GDM1 (cell line): ENCODE data around the gene SLC4A1.
A peak's percentile ranks its signal among the peaks of the same experiment; 100 is the strongest.
"Not testable (repeated sequence)": the region's sequence is repeated elsewhere in the genome, so short reads cannot be mapped to it uniquely, and the experiment has no call there.

Experiments used
- DNase-seq: peaks from one replicate; lab custom pipeline; 2025; lab: John Stamatoyannopoulos, UW

SLC4A1 gene

DNA sequence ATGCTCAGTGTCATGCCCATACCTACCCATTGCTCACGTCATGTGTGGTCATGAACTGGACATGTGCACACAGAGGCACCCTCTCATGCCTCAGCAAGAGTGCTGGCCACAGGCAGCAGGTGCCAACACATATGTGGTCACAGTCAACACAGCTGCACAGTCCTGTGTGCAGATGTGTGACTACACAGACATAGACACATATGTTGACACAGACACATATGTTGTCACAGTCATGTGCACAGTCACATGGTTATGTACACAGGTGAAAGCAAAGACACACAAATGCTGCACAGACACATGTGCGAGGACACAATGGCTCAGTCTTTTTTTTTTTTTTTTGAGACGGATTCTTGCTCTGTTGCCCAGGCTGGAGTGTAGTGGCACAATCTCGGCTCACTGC is 11.3 kb downstream of the SLC4A1 start:
- no peak for DNase-seq

GRCh38 chr17:44255915-44256314 is 12.0 kb downstream of the SLC4A1 start:
- no peak for DNase-seq

- no peak for DNase-seq
These were observed 13.4 kb downstream of the SLC4A1 start for GRCh38 chr17:44254361-44255095.

- no peak for DNase-seq
These were observed 14.9 kb downstream of the SLC4A1 start for GRCh38 chr17:44253006-44253405.

- DNase-seq: no peak
These were observed 16.9 kb downstream of the SLC4A1 start for GRCh38 chr17:44251062-44251461.

- no peak for DNase-seq
These were observed 18.3 kb downstream of the SLC4A1 start for GRCh38 chr17:44249501-44250246.

DNA sequence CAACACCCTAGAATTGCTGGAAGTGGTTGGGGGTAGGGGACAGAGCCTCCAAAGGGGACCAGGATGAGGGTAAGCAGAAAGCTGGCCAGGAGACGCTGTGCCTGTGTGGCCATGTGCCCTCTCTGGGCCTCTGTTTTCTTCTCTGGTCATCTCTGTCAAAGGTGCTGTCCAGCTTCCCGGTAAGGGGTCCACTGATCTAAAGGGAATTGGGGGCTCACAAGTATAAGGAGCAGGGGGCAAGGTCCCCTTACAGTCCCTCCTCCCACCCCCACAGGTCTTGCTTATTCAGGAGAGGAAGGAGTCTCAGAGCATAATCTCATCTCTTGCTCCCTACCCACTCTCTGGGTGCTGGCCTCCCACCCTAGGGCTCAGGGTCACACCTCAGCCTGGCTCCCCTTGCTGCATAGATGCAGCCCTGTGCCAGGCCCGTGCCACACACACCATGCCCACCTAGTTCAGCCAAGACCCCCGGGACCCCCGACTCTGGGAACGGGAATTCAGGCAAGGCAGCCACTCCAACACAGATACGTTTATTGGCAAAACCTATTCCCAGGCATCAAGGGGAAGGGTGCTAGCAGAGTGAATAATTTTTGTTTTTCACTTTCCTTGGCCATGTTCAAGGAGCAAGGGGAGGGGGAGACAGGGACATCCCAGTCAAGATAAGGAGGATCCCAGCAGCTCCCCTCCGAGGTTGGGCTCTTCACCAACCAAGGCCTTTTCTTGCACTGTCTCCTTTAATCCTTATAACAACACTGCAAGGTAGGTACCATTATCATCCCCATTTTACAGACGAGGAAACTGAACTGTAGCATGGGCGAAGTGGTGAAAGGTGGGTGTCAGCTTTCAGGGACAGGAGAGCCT is 19.8 kb downstream of the SLC4A1 start:
- no peak for DNase-seq

DNA sequence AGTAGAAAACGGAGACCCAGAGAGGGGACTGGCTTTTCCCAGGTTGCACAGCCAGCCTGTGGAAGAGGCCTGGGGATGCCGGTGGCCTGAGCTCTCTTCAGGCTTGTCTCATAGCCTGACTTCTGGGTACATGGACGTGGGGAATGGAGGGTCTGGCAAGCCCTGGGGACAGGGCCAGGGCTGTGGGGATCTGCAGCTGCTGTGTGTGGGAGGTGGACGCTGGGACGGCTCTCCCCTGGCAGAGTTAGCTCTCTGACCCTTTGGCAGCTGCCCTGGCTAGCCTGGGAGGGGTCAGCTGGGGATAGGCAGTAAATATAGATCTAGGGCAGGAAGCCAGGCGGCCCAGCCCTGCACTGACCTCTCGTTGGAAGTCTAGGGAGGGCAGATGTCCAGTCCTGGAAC is 20.5 kb downstream of the SLC4A1 start:
- DNase-seq: no peak

DNA sequence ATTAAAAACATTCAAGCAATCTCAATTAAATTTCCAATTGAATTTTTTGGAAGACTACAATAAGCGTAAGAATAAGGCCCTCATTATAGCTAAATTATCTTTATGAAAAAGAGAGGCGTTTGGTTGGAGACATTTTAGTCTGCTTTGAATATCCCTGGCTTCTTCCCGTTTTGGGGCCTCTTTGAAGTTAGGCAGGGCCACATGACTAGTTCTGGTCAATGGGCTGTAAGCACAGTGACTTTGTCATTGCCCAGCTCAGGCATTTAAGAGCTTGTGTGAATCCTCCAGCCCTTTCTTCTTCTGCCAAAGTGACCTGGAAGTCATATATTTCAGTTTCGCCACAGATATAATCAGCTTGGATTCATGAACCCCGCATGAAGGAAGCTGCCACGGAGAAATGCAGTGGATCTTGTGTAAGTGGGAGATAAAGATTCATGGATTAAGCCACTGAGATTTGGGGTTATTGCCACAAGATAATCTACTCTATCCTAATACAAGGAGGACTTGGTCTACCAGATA is 26.8 kb downstream of the SLC4A1 start:
- DNase-seq: peak; percentile 32

GRCh38 chr17:44237886-44238285 is 30.0 kb downstream of the SLC4A1 start:
- not testable (repeated sequence) for DNase-seq

GRCh38 chr17:44236444-44236991 is 31.4 kb downstream of the SLC4A1 start:
- no peak for DNase-seq

DNA sequence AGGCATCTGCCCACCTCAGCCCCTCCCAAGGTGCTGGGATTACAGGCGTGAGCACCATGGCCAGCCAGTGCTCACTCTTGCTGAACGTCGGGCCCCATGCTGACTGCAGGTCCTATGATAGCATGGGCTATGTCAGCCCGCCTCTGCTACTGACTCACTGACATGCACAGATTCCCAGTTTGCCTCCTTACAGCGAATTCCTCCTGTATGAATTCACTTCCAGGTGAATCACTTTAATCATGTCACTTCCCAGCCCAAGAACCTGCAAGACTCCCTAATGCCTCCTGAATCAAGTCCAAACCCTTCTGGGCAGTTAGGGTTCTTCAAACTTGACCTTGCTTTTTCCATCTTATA is 32.4 kb downstream of the SLC4A1 start:
- DNase-seq: no peak

GRCh38 chr17:44233582-44233981 is 34.4 kb downstream of the SLC4A1 start:
- DNase-seq: no peak

DNA sequence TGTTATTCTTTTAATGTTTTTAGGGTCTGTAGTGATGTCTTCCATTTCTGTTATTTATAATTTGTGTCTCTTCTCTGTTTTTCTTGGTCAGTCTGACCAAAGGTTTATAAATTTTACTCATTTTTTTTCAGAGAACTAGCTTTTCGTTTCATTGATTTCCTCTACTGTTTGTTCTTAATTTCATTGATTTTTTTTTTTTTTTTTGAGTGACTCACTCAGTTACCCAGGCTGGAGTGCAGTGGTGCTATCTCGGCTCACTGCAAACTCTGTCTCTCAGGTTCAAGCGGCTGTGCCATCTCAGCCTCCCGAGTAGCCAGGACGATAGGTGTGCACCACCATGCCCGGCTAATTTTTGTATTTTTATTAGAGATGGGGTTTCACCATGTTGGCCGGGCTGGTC is 35.9 kb downstream of the SLC4A1 start:
- DNase-seq: no peak

- no peak for DNase-seq
These were observed 37.8 kb downstream of the SLC4A1 start for GRCh38 chr17:44230140-44230539.

DNA sequence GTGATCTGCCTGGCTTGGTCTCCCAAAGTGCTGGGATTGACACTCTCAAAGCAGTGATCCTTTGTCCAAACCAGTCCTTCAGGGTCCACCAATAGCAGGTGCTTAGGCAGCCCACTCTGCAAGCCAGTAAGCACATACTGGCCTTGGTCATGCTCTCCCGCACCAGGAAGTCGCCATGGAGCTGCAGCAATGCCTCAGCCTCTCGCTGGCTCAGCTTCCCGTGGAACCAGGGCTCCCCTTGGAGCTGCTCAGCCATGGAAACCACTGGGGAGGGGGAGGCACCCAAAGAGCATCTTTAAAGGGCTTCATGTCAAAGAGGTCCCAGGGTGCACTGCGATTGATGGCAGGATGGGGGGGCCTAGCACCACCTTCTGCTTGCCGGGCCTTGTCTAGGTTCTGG is 38.8 kb downstream of the SLC4A1 start:
- DNase-seq: no peak

DNA sequence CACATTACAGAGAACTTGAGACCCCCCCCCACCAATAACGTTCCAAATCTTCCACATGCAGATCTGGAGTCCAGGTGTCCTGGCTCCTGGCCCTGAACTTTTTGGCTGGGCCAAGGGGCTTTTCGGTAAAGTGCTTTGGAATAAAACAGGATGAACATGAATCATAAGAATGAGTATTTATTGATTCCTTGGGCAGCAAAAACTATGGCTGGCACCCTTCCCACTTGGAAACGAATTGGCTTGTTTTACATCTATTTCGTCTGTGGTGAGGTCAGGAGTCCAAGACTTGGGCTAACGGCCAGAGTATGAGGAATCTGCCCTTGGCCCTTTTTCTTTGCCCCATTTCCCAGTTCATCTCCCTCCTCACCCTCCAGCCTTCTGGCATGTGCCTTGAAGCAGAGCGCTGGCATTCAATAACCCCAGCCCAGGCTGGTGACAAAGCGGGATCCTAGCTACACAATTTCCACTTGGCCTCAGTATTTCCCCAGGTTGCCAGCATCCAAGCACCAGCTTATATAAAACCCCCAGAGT is 44.3 kb downstream of the SLC4A1 start:
- no peak for DNase-seq

DNA sequence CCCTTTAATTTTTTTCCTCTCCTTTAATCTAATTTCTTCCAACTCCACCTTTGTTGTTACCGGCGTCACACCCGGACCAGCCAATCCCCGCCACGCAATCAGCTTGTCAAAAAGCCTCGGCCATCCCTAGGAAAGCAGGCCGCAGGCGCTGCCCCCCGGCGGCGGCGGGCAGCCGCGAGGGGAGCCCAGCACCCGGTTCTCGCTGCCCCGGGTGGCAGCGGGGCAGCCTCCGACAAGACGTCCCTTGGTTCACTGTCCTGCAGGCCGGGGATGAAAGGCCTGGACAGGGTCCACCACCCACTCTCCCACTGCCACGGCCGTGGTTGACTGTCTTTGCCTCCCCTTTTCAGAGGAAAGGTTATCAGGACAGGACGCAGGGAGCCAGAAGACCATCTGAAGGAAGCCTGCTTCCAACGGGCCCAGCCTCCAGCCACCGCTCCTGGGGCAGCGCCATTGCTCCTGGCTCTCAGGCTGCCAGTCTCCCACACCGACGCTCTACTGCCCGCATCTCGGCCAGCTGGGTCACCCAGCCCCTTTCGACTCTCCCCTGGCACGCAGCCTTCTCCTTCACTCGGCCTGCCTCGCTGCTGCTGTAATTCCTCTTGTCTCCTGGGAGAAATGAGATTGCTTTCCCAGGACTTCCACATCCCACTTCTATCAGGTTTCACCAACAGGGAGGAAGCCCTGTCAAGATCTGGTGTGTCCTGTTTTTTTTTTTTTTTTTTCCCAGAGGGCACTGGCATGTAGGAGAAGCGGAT is 45.6 kb downstream of the SLC4A1 start:
- peak; percentile 20 for DNase-seq

GRCh38 chr17:44221862-44222111 is 46.1 kb downstream of the SLC4A1 start:
- DNase-seq: no peak

GRCh38 chr17:44221084-44221861 is 46.7 kb downstream of the SLC4A1 start:
- peak; percentile 56 for DNase-seq
